DLD1 (cell line): ENCODE results near the gene SLC5A8.

ENCODE experiments used
- in situ Hi-C: cut with HindIII; loops from 2 replicates; pipeline ENCODE4 v1.10.0; 2017; ENCODE audit warnings: low sequenced_read_pairs

The SLC5A8 gene, protein sequence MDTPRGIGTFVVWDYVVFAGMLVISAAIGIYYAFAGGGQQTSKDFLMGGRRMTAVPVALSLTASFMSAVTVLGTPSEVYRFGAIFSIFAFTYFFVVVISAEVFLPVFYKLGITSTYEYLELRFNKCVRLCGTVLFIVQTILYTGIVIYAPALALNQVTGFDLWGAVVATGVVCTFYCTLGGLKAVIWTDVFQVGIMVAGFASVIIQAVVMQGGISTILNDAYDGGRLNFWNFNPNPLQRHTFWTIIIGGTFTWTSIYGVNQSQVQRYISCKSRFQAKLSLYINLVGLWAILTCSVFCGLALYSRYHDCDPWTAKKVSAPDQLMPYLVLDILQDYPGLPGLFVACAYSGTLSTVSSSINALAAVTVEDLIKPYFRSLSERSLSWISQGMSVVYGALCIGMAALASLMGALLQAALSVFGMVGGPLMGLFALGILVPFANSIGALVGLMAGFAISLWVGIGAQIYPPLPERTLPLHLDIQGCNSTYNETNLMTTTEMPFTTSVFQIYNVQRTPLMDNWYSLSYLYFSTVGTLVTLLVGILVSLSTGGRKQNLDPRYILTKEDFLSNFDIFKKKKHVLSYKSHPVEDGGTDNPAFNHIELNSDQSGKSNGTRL

DNA sequence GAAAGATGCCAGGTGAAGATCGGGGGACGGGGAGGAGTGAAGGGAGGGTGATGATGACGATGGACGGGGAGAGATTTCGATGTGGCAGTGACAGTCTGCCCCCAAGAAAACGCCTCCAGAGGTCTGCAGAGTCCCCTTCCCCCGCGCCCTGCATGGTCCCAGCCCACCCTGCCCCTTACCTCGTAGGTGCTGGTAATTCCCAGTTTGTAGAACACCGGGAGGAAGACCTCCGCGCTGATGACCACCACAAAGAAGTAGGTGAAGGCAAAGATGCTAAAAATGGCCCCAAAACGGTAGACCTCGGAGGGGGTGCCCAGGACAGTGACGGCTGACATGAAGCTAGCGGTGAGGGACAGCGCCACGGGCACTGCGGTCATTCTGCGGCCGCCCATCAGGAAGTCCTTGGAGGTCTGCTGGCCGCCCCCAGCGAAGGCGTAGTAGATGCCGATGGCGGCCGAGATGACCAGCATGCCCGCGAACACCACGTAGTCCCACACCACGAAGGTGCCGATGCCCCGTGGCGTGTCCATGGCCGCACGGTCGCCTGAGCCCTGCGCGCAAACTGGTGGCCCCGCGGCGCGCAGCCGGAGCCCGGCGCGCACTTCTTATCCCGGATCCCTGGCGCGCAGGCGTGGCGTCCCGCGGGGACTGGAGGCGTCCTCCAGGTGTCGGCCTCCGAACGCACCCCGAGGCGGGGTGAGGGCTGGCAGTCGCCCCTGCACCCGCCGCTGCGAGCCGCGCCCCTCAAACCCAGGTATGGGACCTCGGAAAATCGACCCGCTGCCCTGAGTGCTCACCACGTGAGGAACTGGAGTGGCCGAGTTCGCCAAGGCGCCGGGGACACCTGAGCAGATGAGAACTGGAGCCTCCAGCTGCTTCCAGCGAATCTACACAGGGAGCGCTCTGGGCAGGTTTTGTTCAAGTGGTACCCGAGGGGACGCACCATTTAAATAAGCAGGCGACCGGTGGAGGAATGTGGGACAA lies at the start of gene SLC5A8:
TSS of gene SLC5A8 (minus strand) at position 920 of the 984 bp plus-strand sequence. CDS start at position 530, 390 bp downstream.
- in situ Hi-C loops, result no loop called here

DNA sequence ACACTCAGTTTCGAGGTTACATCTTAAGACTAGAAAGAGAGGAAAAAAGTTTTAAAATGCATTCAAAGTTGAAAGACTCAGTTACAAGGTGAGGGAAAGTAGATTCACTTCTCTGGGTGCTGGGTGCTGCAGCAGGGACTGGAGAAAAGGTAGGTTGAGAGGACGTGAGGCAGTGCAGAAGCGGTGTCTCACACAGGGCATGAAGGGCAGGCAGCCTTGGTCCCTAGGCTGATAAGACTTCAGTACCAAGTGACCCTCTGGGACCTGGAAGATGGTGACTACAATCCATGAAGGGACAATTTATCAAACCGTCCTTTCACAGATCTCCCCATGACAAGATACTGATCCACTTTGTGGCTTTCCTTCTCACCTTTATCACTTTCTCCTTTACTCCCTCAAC lies 47.3 kb upstream of the SLC5A8 start:
- in situ Hi-C loops, result no loop called here

DNA sequence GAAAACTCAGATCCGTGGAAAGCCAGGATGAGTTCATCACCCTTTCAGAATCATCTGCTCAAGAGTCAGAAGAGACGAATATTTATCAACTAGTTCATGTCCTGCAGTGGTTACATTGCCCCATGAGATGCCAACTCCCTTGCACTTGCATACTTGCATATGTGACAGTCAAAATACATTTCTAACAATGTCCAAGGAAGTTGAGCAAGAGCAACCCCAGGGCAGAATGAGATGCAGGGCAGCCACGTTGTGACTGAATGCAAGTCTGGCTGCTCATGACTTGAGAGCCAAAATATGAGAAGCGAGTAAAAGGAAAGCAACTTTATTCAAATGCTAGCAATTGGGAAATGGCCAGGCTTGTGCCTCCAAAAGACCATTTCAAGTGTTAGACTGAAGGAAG lies 46.2 kb upstream of the SLC5A8 start:
- in situ Hi-C loops, result no loop called here

DNA sequence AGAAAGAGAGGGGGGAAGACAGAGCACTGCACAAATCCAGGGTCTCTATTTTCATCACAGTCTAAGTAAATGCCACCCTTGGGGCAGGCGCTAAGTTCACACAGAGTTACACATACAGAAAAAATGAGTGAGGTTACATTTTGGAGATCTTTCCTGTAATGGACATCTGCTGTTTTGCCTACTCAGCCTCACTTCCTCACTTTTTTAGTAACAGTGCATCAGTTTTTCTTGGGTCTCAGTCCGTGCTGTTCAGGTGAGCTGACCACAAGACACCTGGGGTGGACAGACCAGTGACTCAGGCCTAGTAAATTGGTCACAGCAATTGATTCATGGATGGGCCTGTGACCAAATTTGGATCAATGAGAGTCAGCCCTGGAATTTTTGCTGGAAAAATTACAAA lies 33.6 kb upstream of the SLC5A8 start:
- in situ Hi-C loops, result no loop called here

DNA sequence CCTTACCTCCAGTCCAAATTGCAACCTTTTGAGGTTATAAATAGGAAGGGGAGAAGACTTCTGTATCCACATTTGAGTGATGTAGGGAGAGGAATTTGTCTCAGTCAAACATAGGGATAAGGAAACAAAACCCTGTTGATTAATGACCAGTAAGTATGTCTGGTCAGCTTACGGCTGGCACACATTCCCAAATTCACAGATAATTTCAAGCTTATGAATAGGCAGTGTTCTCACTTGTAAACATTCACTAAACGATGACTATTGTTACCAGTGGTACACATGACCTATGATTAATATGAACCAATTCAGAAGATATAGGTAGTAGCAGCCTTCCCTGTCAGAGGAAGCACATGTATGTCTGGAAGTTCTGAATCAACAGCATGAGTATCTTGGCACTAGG lies 33.0 kb upstream of the SLC5A8 start:
- in situ Hi-C loops, result no loop called here

DNA sequence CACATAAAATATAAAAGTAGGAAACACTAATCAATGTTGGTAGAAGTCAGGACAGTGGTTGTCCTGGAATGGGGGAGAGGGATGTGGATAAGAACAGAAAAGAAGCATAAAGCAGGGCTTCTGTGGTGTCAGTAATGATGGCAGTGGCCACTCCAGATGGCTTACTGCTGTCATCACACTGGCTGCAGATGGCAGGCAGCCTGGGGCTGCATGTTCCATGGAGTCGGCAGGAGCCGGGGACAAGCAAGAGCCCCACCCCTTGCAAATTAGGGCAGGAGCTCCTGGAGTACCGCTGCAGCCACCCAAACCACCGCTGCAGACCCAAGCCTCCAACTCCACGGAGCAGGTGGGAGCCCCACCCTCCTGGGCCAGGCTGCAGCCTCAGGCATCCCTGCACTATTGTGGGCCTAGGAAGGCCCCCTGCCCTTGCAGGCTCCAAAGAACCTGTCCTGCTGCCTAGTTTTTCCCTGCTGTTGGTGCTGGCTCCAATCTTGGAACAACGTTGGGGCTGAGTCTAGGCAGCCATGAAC lies 28.8 kb upstream of the SLC5A8 start:
- in situ Hi-C loops, result no loop called here

DNA sequence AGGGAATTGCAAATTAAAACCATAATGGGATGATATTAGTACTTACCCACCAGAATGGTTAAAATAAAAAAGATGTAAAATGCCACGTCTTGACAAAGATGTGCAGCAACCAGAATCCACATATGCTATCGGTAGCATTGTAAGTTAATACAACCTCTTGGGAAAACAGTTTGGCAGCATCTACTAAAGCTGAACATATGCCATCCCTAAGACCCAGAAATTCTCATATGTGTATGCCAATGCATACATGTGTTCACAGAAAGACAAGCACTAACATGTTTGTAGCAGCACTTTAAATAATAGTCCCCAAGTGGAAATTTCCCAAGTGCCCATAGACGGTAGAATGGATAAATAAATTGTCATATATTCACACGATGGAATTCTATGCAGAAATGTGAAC lies 28.3 kb upstream of the SLC5A8 start:
- in situ Hi-C loops, result no loop called here

DNA sequence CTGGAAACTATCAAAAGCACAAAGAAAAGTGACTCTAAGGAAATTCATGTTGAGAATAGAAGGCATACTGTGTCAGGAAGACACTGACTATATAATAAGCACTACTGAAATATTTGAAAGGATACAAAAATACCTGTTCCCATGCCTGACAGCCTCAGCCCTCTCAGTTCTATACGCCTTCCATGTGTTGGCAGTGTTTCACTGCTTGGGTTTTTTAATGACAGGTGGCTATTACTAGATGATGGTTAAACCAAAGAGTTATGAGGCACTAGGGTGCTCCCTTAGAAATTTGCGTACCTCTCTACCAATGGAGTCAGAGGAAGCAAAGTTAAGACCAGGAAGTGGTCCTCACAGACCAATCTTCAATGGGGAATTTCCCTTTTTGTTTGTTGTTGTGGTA lies 25.6 kb upstream of the SLC5A8 start:
- in situ Hi-C loops, result no loop called here

DNA sequence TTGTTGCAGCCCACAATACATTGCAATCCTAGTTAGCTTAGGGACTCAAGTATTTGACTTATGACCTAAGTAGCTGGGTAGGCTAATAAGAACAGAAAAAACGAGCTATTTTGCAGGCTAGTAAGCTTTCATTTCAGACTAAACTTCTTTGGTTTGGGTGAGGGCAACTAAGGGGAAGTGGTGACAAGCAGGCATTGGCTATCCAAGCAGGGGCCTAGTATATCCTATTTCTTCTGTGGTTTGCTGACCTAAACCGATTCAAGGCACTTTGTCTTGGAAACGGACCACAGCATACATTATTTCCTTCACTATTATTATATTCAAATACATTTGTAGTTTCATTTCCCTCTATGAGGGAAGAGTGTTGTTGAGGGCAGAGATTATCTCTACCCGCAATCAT lies 21.6 kb upstream of the SLC5A8 start:
- in situ Hi-C loops, result no loop called here

DNA sequence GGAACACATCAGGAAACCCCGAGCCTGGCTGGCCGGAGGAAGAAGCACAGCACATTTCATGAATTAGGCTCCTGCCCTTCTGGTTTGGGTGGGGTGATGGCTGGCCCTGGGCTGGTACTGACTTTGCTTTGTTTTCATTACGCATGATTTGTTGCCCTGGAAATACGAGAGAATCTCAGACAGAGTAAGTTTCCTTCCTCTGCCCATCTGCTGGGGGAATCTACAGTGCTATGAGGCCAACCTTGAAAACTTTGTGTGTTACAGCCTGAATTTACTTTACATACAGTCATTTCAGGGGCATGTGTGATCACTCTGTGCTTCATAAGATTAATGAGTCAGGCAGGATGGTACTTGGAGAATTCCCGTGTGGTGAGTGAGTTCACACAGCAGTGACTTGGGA lies 20.5 kb upstream of the SLC5A8 start:
- in situ Hi-C loops, result no loop called here

DNA sequence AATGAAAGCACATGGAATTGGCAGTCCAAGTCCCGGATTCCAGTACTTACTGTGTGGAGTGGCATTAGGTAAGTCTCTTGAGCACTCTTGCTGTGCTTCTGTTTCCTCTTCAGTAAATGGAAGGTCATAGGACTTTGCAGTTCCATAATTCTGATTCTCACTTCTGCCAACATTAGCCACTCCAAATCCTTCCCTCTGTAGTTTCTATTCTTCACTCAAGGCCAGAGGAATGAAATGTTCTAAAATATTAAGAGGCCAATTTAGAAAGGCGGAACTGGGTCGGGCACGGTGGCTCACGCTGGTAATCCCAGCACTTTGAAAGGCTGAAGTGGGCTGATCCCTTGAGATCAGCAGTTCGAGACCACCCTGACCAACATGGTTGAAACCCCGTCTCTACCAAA lies 19.8 kb upstream of the SLC5A8 start:
- in situ Hi-C loops, result no loop called here

DNA sequence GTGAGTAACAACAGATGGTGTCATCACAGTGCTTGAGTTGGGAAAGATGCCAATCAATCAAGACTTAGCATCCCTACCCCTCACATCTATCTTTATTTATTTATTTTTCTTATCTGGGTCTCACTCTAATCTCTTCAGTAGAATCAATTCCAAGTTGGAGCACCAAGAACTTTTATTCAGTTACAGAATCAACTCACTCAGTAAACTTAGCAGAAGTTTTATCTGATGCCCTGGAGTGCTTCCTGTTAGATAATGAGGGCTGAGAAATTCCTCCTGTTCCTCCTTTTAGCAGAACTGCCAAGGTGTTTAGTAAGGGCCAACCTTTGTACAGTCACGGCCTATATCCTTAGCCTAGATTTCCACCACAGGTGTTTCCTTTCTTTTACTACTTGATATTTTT lies 11.3 kb upstream of the SLC5A8 start:
- in situ Hi-C loops, result no loop called here

DNA sequence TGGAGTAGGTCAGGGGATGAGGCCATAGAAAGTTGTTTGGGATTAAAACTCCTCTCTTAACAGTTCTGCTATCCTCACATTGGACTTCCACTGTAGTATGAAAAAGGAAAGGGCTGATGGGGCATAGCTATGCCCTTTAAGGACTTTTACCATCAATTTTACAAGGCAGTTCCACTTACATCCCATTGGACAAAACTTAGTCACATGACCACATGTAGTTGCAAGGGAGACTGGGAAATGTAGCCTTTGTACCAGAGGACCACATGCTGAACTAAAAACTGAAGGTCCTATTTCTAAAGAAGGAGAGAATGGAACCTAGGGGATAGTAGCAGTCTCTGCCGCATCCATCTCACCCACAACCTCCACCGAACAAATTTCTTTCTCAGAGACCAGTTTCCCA lies 6.8 kb upstream of the SLC5A8 start:
- in situ Hi-C loops, result no loop called here

DNA sequence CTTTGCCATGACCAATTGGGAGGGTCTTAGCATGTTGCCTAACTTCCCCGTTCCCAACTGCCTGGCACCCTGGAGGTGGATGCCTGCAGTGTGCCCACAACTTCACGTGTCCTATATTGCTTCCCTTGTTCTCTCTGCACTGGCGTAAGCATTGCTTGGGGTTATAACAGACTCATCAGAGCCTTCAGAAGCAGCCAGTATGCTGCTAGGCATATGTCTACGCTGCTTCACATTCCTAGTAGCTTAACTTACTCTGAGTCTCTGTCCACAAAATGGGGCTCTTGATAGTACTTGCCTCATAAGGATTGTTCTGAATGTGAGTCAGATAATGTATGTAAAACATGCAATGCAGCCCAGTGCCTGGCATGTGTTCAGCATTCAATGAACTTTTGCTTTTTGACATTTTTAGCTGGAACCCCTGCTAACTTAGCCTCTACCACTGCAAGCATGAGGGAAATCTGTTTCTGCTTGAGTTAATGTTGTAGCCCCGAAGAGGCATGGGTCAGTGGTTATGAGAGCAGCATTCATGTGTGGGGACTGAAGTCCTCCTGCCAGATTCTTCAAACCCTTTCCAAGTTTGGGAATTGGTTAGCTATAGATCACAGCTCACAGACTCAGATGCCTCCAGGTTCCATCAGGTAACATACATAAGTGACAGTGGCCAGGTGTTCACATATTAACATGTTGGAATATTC lies 2.8 kb downstream of the SLC5A8 start:
- in situ Hi-C loops, result no loop called here

DNA sequence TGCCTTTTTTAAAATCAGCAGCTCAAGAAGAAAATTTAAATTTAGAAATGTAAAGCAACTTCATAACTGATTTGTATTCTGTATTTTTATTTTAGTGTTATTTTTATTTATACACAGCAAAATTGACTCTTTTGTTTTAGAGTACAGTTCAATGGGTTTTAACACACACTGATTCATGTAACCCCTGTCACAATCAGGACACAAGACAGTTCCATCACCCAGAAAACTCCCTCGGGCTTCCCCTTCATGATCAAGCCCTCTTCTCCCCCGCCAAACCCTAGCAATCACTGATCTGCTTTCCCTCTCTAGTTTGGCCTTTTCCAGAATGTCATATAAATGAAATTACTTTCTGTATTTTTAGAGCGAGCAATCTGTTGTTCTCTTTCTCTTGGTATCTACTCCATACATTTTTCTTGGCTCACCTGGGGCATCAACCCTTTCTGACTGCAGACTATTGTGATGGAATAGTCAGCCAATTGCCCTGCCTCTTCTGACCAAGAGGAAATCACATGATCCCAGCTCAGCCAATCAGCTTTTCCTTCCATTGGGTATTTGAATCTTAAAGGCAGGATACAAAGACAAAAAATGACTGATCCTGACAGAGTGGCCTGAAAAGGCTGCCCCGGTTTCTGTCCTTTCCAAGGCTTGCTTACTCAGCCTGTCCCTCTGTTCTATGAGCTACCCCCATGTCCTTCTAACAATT lies 5.3 kb downstream of the SLC5A8 start:
- in situ Hi-C loops, result no loop called here

DNA sequence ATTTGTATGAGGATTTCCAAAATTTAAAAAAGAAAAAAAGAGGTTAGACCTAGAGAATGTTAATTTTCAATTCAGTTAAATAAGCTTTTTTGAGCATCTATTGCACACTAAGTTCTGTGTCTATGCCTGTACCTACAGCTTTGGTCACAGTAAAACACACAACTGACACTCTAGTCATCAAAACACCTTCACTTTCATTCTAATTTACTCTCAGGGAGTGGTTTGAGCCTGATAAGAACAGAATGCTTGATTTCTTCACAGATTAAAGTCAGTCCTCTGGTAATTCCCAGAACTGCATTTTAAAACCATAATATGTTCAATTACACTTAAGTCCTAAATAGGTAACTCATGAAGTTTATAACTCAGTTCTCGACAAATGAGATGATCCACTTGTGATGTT lies 9.2 kb downstream of the SLC5A8 start:
- in situ Hi-C loops, result no loop called here

DNA sequence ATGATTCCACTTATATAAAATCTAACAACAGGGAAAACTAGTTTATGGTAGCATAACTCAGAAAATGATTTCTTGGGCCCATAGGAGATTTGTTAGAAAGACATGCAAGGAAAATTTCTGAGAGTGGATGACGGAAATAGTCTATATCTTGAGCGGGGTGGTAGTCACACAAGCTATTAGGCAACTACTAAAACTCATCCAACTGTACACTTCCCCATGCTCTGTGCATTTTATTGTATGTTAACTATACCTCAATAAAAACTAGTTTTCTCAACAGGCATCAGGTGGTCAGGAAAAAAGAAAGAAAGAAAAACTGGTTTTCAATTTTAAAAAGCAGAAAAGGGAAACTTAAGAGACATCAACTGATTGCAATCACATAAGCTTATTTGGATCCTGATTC lies 9.9 kb downstream of the SLC5A8 start:
- in situ Hi-C loops, result no loop called here

DNA sequence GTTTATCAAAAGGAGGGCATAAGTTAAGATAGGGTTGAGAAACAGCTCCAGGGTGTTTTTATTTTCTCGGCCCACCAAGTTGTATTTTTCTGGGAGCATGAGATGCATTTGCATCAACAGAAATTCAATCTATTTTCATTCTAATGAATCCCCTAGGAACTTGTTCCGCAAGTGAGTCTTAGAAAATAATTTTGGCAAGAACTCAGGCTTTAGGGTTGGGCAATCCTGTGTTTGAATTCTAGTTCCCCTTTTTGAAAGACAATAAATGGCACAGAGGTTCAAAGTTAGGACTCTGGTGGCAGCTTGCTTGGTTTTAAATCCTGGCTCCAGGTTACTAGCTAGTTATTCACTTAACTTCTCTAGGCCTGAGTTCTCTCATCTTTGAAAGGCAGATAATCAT lies 23.7 kb downstream of the SLC5A8 start:
- in situ Hi-C loops, result no loop called here

DNA sequence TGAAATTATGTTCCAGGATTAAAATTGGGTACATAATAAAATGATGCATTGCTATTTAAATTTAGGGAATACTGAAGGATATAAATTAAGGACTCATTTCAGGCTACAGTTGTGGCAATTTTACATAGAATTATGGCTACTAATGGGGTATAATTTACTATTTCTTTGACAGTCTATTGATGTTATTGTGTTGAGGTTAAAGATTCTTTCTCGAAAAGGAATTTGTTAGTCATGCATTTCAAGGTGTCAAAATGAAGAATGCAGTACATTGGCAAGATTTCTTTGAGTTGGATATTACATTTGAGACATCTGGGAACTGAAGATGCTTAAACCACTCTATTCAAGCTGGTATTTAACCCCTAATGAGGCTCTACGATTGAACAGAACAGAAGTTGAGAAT lies 28.3 kb downstream of the SLC5A8 start:
- in situ Hi-C loops, result no loop called here

DNA sequence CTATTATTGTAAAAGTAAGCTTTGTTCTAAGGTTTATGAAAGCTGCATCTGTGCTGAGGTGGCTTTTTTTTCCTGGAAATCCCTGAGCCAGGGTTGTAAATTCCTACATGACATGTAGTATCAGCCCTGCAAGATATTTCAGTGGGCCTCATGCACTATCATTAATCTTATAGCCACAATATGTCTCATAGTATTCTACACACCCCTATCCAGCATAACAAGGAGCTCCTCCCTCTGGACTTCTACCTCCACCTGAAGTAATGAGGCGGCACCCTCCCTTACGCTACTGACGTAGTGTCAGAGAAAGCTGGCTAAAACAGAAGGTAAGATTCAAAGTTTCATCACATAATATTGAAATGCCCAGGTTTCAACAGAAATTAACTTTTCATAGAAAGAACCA lies 35.5 kb downstream of the SLC5A8 start:
- in situ Hi-C loops, result no loop called here
